Posterior vena cava (tissue), 2 donors: ENCODE measurements around the gene CMTR1. TPM values are rescaled to one million over a fixed set of nuclear protein-coding genes. Genes with fewer than 3 reads are reported as not detected.

Experiments
- DNase-seq: peaks from one replicate; pipeline ENCODE4 v3.0.0-alpha.2; 2020; ENCODE audit warnings: low spot score
- intact Hi-C, 2 donors: fragments of 100-400 bp; cut with DNase I; formaldehyde crosslinking; loops; one replicate each; pipeline versions ENCODE4 v1.14.1 to v1.14.2; 2022 to 2023
- total RNA-seq, 2 donors: library from RNA; stranded (reverse); fragmentation: NEBNext Ultra II Directional; extraction: Animal tissue kit (Norgen Biotek cat#: 25700); gene quantifications; one replicate each; pipeline ENCODE4 v1.2.1, GENCODE V29; 2021
- donor health status: DM: yes; HTN: yes; CAD: no.
- donor health status: DM: yes; HTN: yes; CAD: no.

Gene CMTR1
- total RNA-seq, 2 donors from 2014 or later, result 24.0 to 27.9 TPM

- intact Hi-C loops, result loop anchor here in 1 of 2 donors (5.0 kb wide), 1 partner anchor 1365 kb away; no protein-coding TSS in a partner anchor
- DNase-seq, result no peak
Measured at GRCh38 chr6:37517411-37517812, 84.4 kb downstream of the CMTR1 start.

DNA sequence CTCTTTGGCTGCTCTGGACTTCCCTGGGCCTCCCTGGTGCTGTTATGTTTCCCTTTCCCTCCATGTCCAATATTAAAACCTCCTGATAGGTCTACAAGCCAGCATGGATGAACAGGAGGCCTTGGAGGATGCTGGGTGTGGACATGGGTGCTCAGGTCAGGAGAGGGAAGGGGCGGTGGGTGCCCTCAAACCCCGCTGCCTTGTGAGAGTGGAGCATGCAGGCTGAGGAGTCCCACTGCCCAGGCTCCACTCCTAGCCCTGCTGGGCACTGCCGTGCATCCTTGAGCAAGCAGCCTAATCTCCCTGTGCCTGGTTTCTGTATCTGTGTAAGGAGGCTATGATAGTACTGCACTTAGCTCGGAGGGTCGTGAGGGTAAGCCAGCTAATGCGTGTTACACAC lies 85.1 kb downstream of the CMTR1 start:
- DNase-seq, result no peak
- intact Hi-C loops, result loop anchor here in 1 of 2 donors (5.0 kb wide), 1 partner anchor 1364 kb away; no protein-coding TSS in a partner anchor

DNA sequence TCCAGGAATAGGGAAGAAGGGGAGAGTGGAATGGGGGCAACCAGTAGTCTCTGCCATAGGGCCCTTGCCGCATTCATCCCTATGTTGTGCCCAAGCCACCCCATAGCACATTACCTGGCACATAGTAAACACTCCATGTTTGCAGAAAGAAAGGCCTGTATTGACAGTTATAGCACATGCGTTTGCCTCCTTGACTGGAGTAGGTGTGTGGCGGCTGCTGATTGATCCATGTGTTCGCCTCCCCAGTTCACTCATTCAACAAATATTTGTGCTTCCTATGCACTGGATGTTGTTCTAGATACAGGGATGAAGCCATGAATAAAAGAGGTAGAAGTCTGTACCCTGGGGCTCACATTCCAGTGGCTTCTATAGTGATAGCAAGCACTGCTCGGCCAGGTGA lies 86.4 kb downstream of the CMTR1 start:
- DNase-seq, result no peak
- intact Hi-C loops, result loop anchor here in 1 of 2 donors (5.0 kb wide), 1 partner anchor 1363 kb away; no protein-coding TSS in a partner anchor

- intact Hi-C loops, result no loop called here
- no peak for DNase-seq
Measured at GRCh38 chr6:37520926-37521325, 87.9 kb downstream of the CMTR1 start.

- DNase-seq, result no peak
- intact Hi-C loops, result no loop called here
Measured at GRCh38 chr6:37521674-37522073, 88.7 kb downstream of the CMTR1 start.

GRCh38 chr6:37522836-37523235 lies 89.8 kb downstream of the CMTR1 start:
- no peak for DNase-seq

DNA sequence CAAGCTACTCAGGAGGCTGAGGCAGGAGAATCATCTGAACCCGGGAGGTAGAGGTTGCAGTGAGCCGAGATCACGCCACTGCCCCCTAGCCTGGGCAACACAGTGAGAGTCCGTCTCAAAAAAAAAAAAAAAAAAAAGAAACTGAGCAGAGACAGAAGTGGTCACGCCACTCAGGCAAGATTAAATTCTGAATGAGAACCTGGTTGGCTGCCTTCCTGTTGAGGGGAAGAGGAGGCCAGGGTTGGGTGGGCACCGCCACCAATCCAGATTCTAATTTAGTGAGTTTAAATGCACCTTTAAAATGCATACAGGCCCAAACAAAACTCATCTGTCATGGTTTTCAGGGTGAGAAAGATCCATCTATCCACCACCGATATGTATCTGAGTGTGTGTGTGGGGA lies 90.4 kb downstream of the CMTR1 start:
- intact Hi-C loops, result no loop called here
- DNase-seq, result no peak

More at GRCh38 chr6:37522836-37523235, 89.8 kb downstream of the CMTR1 start:
- intact Hi-C loops, result no loop called here

- intact Hi-C loops, result no loop called here
- no peak for DNase-seq
Measured at GRCh38 chr6:37524025-37524969, 91.3 kb downstream of the CMTR1 start.

GRCh38 chr6:37524970-37525318 lies 91.9 kb downstream of the CMTR1 start:
- intact Hi-C loops, result no loop called here

DNA sequence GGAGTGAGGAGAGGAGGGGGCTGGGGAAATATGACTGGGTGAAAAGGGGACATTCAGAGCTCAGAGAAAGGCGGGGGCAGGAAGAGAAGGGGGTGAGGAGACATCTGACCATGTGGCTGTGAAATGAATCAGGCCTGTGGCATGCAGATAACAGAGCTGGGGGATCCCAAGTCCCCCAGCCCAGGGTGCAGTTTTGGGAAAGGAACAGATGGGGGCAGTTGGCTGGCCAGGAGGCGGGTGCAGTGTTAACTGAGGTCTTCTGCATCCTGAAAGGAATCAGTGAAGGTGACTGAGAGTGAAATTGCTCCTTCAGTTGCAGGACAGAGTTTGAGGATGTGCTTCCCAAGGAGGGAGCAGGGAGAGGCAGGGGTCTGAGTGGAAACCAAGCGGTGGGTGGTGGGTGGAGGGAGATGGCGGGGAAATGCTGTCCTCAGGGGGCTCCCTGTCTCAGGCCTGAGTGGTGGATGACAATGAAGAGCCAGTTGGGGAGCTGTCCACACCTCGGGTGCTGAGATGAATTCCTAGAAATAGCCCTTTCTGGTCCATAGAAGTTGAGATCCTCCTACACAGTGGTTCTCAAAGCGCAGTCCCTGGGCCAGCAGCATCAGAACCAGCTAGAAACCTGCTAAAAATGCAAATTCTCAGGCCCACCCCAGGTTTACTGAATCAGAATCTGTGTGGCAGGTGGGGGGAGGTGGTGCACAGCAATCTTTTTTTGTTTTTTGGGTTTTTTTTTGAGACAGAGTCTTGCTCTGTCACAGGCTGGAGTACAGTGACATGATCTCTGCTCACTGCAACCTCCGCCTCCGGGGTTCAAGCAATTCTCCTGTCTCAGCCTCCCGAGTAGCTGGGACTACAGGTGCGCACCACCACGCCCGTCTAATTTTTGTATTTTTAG lies 92.7 kb downstream of the CMTR1 start:
- intact Hi-C loops, result no loop called here
- no peak for DNase-seq

More at GRCh38 chr6:37524970-37525318, 91.9 kb downstream of the CMTR1 start:
- no peak for DNase-seq

DNA sequence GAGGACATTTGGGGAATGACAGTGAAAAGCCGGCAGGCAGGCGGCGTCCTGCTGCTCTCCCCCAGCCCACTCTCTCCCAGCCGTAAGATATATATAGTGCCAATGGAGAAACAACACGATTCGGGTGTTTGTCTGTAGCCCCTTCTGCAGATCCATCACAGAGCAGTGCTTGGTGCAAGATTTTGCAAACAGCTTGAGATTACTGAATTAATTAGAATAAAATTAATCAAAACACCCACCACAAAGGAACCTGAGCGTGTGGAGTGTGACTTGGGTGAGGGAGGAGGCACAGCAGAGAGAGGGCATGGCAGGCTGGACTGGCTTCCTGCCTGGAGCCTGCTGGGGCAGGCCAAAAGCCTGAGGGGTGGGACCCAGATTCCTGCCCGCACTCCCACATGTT lies 95.5 kb downstream of the CMTR1 start:
- intact Hi-C loops, result no loop called here
- DNase-seq, result no peak

GRCh38 chr6:37530297-37530696 lies 97.3 kb downstream of the CMTR1 start:
- intact Hi-C loops, result loop anchor here in 1 of 2 donors (10.0 kb wide), 1 partner anchor 1385 kb away; no protein-coding TSS in a partner anchor
- no peak for DNase-seq

GRCh38 chr6:37531026-37531425 lies 98.0 kb downstream of the CMTR1 start:
- no peak for DNase-seq

More at GRCh38 chr6:37531026-37531425, 98.0 kb downstream of the CMTR1 start:
- intact Hi-C loops, result loop anchor here in 1 of 2 donors (10.0 kb wide), 1 partner anchor 1384 kb away; no protein-coding TSS in a partner anchor

Other genes with a start within 250 kb of the CMTR1 start
- gene TBC1D22B, start 175.4 kb upstream of the CMTR1 start, total RNA-seq, result 1 to 10 TPM; 6.2 to 8.5 TPM
- gene TMEM217, start 175.1 kb upstream of the CMTR1 start, total RNA-seq, result 1 to 10 TPM in 1 of 2 donors, under 1 TPM in 1; 0.56 to 2.0 TPM
- 10 to 100 TPM; 13.6 to 14.0 TPM for gene RNF8, start 79.2 kb upstream of the CMTR1 start, total RNA-seq
- 10 to 100 TPM; 16.2 to 18.9 TPM for gene CCDC167, start 66.7 kb downstream of the CMTR1 start, total RNA-seq